Stimulated activated CD4-positive, alpha-beta T cell treated with anti-CD3 and anti-CD28 coated beads, Interleukin-15, amount 100 ng/mL, for 48 hours (primary cell): ENCODE data around the gene PAXIP1.
A peak's percentile ranks its signal among the peaks of the same experiment; 100 is the strongest.
"Not testable (repeated sequence)": the region's sequence is repeated elsewhere in the genome, so short reads cannot be mapped to it uniquely, and the experiment has no call there.

Experiments
- DNase-seq, 2 donors: peaks; one replicate each; pipeline ENCODE4 v3.0.0-alpha.2; 2020; ENCODE audit warnings: low read depth in 2 of 2

The PAXIP1 gene

GRCh38 chr7:155003092-155003375, at the start of gene PAXIP1:
Gene PAXIP1 (minus strand): TSS chr7:155003124. CDS start chr7:155002929, 195 bp downstream.
- peak in 1 of 2 donors; percentile 39 for DNase-seq

GRCh38 chr7:155051355-155051754, 48.4 kb upstream of the PAXIP1 start:
- no peak for DNase-seq

GRCh38 chr7:155048006-155048405, 45.1 kb upstream of the PAXIP1 start:
- no peak for DNase-seq

- no peak for DNase-seq
Measured at GRCh38 chr7:155043756-155044155, 40.8 kb upstream of the PAXIP1 start.

- no peak for DNase-seq
Measured at GRCh38 chr7:155038335-155038734, 35.4 kb upstream of the PAXIP1 start.

- not testable (repeated sequence) for DNase-seq
Measured at GRCh38 chr7:155034495-155034894, 31.6 kb upstream of the PAXIP1 start.

- no peak for DNase-seq
Measured at GRCh38 chr7:155032978-155033377, 30.1 kb upstream of the PAXIP1 start.

GRCh38 chr7:155027879-155028278, 25.0 kb upstream of the PAXIP1 start:
- DNase-seq: no peak

GRCh38 chr7:155021699-155022145, 18.8 kb upstream of the PAXIP1 start:
- no peak for DNase-seq

GRCh38 chr7:155020996-155021395, 18.1 kb upstream of the PAXIP1 start:
- no peak for DNase-seq

GRCh38 chr7:155017834-155018233, 14.9 kb upstream of the PAXIP1 start:
- no peak for DNase-seq

GRCh38 chr7:155011086-155011485, 8.2 kb upstream of the PAXIP1 start:
- no peak for DNase-seq

GRCh38 chr7:155009570-155010157, 6.7 kb upstream of the PAXIP1 start:
- no peak for DNase-seq

GRCh38 chr7:155007947-155008346, 5.0 kb upstream of the PAXIP1 start:
- no peak for DNase-seq

- peak; percentile 70 to 72 for DNase-seq
Measured at GRCh38 chr7:155003376-155004214, 671 bp upstream of the PAXIP1 start.

- DNase-seq: peak in 1 of 2 donors; percentile 8
Measured at GRCh38 chr7:155002411-155003091, 373 bp downstream of the PAXIP1 start.

GRCh38 chr7:155001756-155002410, 1.0 kb downstream of the PAXIP1 start:
- DNase-seq: peak in 1 of 2 donors; percentile 3

GRCh38 chr7:155000795-155001194, 2.1 kb downstream of the PAXIP1 start:
- DNase-seq: no peak

GRCh38 chr7:154998481-154998880, 4.4 kb downstream of the PAXIP1 start:
- DNase-seq: no peak

- no peak for DNase-seq
Measured at GRCh38 chr7:154997840-154998370, 5.0 kb downstream of the PAXIP1 start.

- no peak for DNase-seq
Measured at GRCh38 chr7:154996756-154997155, 6.2 kb downstream of the PAXIP1 start.

GRCh38 chr7:154996101-154996500, 6.8 kb downstream of the PAXIP1 start:
- no peak for DNase-seq
